BE2C (cell line): Measurements from ENCODE around the gene COL21A1.

Source experiments
- DNase-seq: peaks from one replicate; pipeline ENCODE4 v3.0.0-alpha.2; 2020
- H3K27me3 ChIP-seq: fragments of 250-450 bp; sonication (Bioruptor Pico); 2 replicates; pipeline ENCODE4 v1.5.1; 2020; ENCODE audit warnings: mild to moderate bottlenecking
- H3K36me3 ChIP-seq: fragments of 250-450 bp; sonication (Bioruptor Pico); 2 replicates; pipeline ENCODE4 v1.5.1; 2020; ENCODE audit warnings: mild to moderate bottlenecking
- H3K4me1 ChIP-seq: fragments of 250-450 bp; sonication (Bioruptor Pico); 2 replicates; pipeline ENCODE4 v1.5.1; 2020
- H3K4me3 ChIP-seq: 2 replicates; pipeline ENCODE4 v1.5.1; 2011; ENCODE audit warnings: low read depth, low read length
- H3K9me3 ChIP-seq: fragments of 250-450 bp; sonication (Bioruptor Pico); 2 replicates; pipeline ENCODE4 v1.5.1; 2020
- CTCF ChIP-seq: IDR thresholded peaks from 2 replicates; pipeline ENCODE4 v1.5.1; 2012; ENCODE audit warnings: mild to moderate bottlenecking, low read depth, low read length

COL21A1 gene

DNA sequence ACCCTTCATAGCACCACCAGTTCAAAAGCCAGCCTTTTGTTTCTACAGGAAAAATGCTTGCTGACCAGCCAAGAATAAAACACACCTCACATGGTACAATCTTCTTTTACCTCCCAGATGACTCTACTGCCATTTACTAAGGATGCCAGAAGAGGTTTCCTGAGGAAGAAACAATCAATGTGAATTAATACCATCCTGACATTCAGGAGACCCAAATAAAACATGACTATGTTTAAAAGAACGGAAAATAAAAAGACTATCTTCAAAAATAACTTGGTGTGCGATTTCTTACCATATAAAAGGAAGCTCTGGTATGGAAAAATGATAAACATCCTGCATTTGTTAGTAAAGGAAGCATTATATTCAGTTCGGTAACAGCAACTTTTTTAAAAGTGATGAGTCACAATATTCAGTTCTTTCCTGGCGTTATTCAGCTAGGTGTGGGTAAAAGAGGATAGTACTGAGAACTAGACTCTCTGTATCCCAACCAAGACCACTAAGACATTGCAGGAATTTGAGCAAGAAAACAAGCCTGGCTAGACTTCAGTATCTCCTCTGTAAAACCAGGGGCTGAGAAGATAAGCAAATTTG, 16.3 kb downstream of the COL21A1 start:
- DNase-seq, result no peak
- no peak for TF ChIP-seq CTCF

DNA sequence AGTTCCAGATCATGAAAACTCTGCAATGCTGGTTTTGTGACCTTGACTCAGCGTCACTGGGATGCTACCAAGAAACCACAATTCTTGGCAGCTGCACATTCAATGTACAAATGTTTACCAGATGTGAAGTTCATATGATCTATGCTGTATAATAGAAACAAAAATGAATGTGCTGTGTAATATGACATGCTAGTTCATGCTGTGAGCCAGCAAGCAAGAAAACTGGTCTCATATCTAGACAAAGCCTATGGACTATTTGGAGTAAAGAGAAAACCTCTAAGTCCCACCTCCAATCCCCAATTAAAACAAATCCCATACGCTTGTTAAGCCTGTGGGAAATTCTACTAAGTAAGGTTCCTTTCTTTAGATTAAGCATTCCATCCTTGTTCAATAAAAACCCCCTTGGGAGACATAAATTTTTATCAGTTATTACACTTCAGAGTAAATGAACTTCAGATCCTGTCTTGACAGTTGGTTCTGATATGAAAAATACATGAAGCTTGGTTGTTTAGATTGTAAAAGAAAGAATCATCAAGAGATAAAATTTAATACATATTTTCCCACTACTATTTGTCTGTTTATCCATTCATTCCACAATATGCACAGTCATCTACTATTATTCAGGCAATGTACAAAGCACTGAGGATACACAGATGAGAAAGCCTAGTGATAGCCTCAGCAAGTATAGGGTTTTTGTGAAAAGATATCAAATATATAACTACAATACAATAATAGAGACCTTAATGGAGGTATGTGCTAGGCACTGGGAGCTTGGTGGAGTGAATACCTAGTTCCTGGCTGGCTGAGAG, 20.1 kb downstream of the COL21A1 start:
- no peaks in the 10 kb centered on the region for H3K36me3 ChIP-seq

More for the DNA sequence above, 16.3 kb downstream of the COL21A1 start:
- H3K36me3 ChIP-seq, result no peaks in the 10 kb centered on the region
- H3K4me1 ChIP-seq, result no peaks in the 10 kb centered on the region
- no peak overlapping the region for H3K4me3 ChIP-seq
- H3K9me3 ChIP-seq, result no peaks in the 10 kb centered on the region
- H3K27me3 ChIP-seq, result no peaks in the 10 kb centered on the region

GRCh38 chr6:56223995-56224394, 23.4 kb downstream of the COL21A1 start:
- Histone ChIP-seq H3K27me3 (no peaks in the 10 kb centered on the region; the same call in 1 of the 2 replicates), H3K36me3 (no peaks in the 10 kb centered on the region), H3K9me3 (no peaks in the 10 kb centered on the region), H3K4me3 (no peak overlapping the region), H3K4me1 (no peaks in the 10 kb centered on the region)
- no peak for TF ChIP-seq CTCF
- no peak for DNase-seq

More for the DNA sequence above, 20.1 kb downstream of the COL21A1 start:
- no peaks in the 10 kb centered on the region; the same call in 1 of the 2 replicates for H3K27me3 ChIP-seq
- no peak for TF ChIP-seq CTCF
- no peaks in the 10 kb centered on the region for H3K9me3 ChIP-seq
- H3K4me1 ChIP-seq, result no peaks in the 10 kb centered on the region
- DNase-seq, result no peak
- no peak overlapping the region for H3K4me3 ChIP-seq

- H3K9me3 ChIP-seq, result no peaks in the 10 kb centered on the region
- H3K27me3 ChIP-seq, result no peaks in the 10 kb centered on the region; the same call in 1 of the 2 replicates
- H3K4me3 ChIP-seq, result no peak overlapping the region
- no peak for TF ChIP-seq CTCF
- no peaks in the 10 kb centered on the region for H3K36me3 ChIP-seq
- DNase-seq, result no peak
- H3K4me1 ChIP-seq, result no peaks in the 10 kb centered on the region
Observed at GRCh38 chr6:56222499-56222898, 24.9 kb downstream of the COL21A1 start.

DNA sequence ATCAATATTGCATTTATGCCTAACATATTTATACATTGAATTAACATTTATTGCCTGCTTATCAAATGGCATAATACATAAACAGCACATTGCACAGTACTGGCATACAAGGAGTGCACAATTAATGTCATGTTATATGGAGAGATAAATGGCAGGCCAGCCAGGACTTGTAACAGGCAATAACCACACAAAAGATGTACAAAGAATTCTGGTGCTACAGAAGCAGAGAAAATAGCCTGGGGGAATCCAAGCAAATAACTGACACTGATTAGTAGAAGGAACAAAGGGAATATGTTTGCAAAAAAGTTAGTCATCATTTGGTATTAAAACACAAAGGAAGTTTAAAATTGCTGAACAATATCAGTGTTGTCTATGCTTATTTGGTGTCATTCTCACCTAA, 27.3 kb downstream of the COL21A1 start:
- Histone ChIP-seq H3K36me3 (no peaks in the 10 kb centered on the region), H3K4me3 (no peak overlapping the region), H3K4me1 (no peaks in the 10 kb centered on the region), H3K27me3 (no peaks in the 10 kb centered on the region), H3K9me3 (no peaks in the 10 kb centered on the region)
- no peak for DNase-seq
- TF ChIP-seq CTCF, result no peak

GRCh38 chr6:56214703-56215101, 32.7 kb downstream of the COL21A1 start:
- no peaks in the 10 kb centered on the region for H3K36me3 ChIP-seq
- H3K27me3 ChIP-seq, result no peaks in the 10 kb centered on the region
- no peak for DNase-seq
- no peaks in the 10 kb centered on the region for H3K4me1 ChIP-seq
- TF ChIP-seq CTCF, result no peak
- no peak overlapping the region for H3K4me3 ChIP-seq
- H3K9me3 ChIP-seq, result no peaks in the 10 kb centered on the region
